ENCODE measurements around the gene NTNG2. TPM values are rescaled to one million over a fixed set of nuclear protein-coding genes. Genes with fewer than 3 reads are reported as not detected.

Gene NTNG2
- polyA plus RNA-seq, 4 donors: 0.21 to 0.67 (median 0.43) TPM

DNA sequence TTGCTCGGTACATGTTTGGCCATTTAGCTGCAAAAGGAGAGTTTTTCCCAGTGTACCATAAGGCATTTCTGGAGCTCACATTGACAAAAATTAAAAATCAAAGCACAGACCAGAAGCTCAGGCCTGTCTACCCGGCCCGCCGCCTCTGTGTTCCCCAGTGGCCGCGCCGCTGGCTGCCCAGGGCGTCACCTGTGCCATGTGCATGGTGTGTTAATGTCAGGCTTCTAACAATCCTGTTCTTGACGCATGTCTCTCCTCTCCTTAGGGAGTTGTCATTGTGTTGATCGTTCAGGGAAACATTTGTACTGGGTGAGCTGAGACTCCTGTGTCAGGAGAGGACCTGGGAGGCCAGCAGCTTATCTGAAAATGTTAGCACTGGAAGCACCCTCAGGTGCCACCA lies 9.6 kb upstream of the NTNG2 start:
- DNase-seq: no peak
- FAIRE-seq: no peak
- Histone ChIP-seq H3K4me1 (ENCODE audit: control insufficient read depth in 3 of 3, insufficient read depth in 2 of 3, low read depth in 1 of 3, low read length in 2 of 3) (no peaks in the 10 kb centered on the region), H3K27ac (ENCODE audit: low read depth in 1 of 3, low read length in 2 of 3) (no peak overlapping the region), H3K27me3 (ENCODE audit: control insufficient read depth in 3 of 3, insufficient read depth in 3 of 3, low read length in 3 of 3) (peaks cover 0 to 52% (median 15%) of the 10 kb centered on the region in 3 donors), H3K4me3 (ENCODE audit: low read depth in 1 of 3, low read length in 3 of 3) (no peak overlapping the region), H3K36me3 (ENCODE audit: control insufficient read depth in 3 of 3, insufficient read depth in 2 of 3, low read depth in 1 of 3, low read length in 3 of 3) (no peaks in the 10 kb centered on the region), H3K9me3 (ENCODE audit: control insufficient read depth in 2 of 2, insufficient read depth in 1 of 2, low read depth in 1 of 2, low read length in 1 of 2) (no peaks in the 10 kb centered on the region)
- WGBS, 3 donors: 85 to 90% (median 90%) methylated on average over 10 of the region's 10 CpGs

DNA sequence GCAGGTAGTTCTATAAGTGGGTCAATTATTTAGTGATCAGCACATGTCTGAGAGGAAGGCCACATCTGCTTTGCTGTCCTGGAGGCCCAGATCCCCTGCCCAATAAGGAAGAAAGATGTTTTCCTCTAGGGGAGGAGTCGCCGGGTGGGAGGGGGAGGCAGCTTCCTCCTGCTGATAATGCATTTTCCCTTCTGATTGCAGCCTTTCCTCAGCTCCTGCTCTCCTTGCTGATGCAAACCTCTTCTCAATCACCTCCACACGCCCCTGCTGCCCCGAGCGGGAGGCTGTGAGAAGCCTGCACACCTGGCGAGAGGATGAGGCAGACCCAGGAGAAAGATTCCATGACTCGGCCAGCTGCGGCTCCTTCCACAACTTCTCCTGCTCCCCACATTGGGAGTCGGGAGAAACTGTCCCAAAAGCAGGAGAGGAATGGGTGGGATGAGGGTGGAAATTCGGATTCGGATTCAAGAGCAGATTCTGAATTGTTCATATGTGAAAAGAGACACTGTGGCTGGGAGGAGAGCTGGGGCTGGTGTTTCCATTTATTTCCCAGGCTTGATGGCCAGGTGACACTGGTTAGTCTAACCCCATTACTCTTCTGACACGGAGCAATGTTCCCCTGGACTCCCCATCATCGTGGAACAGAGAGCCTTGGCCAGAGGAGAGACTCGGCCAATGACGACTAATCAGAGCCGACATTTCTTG lies 6.8 kb upstream of the NTNG2 start:
- Histone ChIP-seq H3K27ac (ENCODE audit: low read depth in 1 of 3, low read length in 2 of 3) (no peak overlapping the region), H3K27me3 (ENCODE audit: control insufficient read depth in 3 of 3, insufficient read depth in 3 of 3, low read length in 3 of 3) (peaks cover 0 to 67% (median 19%) of the 10 kb centered on the region in 3 donors), H3K4me1 (ENCODE audit: control insufficient read depth in 3 of 3, insufficient read depth in 2 of 3, low read depth in 1 of 3, low read length in 2 of 3) (no peaks in the 10 kb centered on the region), H3K36me3 (ENCODE audit: control insufficient read depth in 3 of 3, insufficient read depth in 2 of 3, low read depth in 1 of 3, low read length in 3 of 3) (no peaks in the 10 kb centered on the region), H3K9me3 (ENCODE audit: control insufficient read depth in 2 of 2, insufficient read depth in 1 of 2, low read depth in 1 of 2, low read length in 1 of 2) (no peaks in the 10 kb centered on the region), H3K4me3 (ENCODE audit: low read depth in 1 of 3, low read length in 3 of 3) (no peak overlapping the region)
- no peak for DNase-seq
- no peak for FAIRE-seq
- 40 to 49% (median 45%) methylated on average over 16 of the region's 16 CpGs for WGBS, 3 donors

DNA sequence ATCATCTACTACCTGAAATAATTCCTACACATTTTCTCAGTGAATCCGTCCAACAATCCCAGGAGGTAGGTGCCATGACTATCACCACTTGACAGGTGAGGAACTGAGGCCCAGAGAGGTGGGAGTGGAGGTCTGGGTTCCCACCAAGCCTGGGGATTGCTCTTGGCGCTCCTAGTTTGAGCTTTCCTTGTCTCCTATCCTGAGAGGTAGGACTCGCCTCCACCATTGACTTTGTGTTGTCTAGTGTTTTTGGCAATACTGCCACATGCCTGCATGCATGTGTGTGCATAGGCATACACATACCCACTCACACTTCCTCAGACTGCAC lies 6.3 kb upstream of the NTNG2 start:
- DNase-seq (no peak), FAIRE-seq (no peak)
- Histone ChIP-seq H3K4me3 (ENCODE audit: low read depth in 1 of 3, low read length in 3 of 3) (no peak overlapping the region), H3K9me3 (ENCODE audit: control insufficient read depth in 2 of 2, insufficient read depth in 1 of 2, low read depth in 1 of 2, low read length in 1 of 2) (no peaks in the 10 kb centered on the region), H3K4me1 (ENCODE audit: control insufficient read depth in 3 of 3, insufficient read depth in 2 of 3, low read depth in 1 of 3, low read length in 2 of 3) (no peaks in the 10 kb centered on the region), H3K27me3 (ENCODE audit: control insufficient read depth in 3 of 3, insufficient read depth in 3 of 3, low read length in 3 of 3) (peaks cover 0 to 71% (median 19%) of the 10 kb centered on the region in 3 donors), H3K27ac (ENCODE audit: low read depth in 1 of 3, low read length in 2 of 3) (no peak overlapping the region), H3K36me3 (ENCODE audit: control insufficient read depth in 3 of 3, insufficient read depth in 2 of 3, low read depth in 1 of 3, low read length in 3 of 3) (no peaks in the 10 kb centered on the region)
- 70 to 87% (median 71%) methylated on average over 3 of the region's 3 CpGs for WGBS, 3 donors

DNA sequence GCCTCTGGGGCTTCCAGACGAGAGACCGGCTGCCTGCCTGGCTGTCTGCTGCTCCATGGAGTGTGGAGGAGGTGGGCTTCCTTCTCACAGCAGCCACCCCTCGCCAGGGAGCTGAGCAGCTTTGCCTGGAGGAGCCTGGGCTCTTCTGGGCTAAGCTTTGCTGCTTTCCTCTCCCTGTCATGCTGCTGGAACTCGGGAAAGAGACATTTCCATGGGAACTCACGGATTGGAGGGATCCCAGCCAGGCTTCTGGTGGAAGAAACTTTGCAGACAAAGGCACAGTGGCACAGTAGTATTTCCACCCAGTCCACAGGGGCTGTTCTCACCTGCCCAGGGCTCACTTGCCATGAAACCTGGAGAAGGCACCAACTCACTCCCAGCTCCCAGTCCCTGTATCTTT lies 5.6 kb upstream of the NTNG2 start:
- Histone ChIP-seq H3K27me3 (ENCODE audit: control insufficient read depth in 3 of 3, insufficient read depth in 3 of 3, low read length in 3 of 3) (peaks cover 0 to 74% (median 23%) of the 10 kb centered on the region in 3 donors), H3K36me3 (ENCODE audit: control insufficient read depth in 3 of 3, insufficient read depth in 2 of 3, low read depth in 1 of 3, low read length in 3 of 3) (no peaks in the 10 kb centered on the region), H3K4me3 (ENCODE audit: low read depth in 1 of 3, low read length in 3 of 3) (no peak overlapping the region), H3K27ac (ENCODE audit: low read depth in 1 of 3, low read length in 2 of 3) (no peak overlapping the region), H3K4me1 (ENCODE audit: control insufficient read depth in 3 of 3, insufficient read depth in 2 of 3, low read depth in 1 of 3, low read length in 2 of 3) (no peaks in the 10 kb centered on the region), H3K9me3 (ENCODE audit: control insufficient read depth in 2 of 2, insufficient read depth in 1 of 2, low read depth in 1 of 2, low read length in 1 of 2) (no peaks in the 10 kb centered on the region)
- FAIRE-seq (no peak), DNase-seq (no peak)
- 30 to 38% (median 36%) methylated on average over 4 to 5 of the region's 5 CpGs for WGBS, 3 donors

DNA sequence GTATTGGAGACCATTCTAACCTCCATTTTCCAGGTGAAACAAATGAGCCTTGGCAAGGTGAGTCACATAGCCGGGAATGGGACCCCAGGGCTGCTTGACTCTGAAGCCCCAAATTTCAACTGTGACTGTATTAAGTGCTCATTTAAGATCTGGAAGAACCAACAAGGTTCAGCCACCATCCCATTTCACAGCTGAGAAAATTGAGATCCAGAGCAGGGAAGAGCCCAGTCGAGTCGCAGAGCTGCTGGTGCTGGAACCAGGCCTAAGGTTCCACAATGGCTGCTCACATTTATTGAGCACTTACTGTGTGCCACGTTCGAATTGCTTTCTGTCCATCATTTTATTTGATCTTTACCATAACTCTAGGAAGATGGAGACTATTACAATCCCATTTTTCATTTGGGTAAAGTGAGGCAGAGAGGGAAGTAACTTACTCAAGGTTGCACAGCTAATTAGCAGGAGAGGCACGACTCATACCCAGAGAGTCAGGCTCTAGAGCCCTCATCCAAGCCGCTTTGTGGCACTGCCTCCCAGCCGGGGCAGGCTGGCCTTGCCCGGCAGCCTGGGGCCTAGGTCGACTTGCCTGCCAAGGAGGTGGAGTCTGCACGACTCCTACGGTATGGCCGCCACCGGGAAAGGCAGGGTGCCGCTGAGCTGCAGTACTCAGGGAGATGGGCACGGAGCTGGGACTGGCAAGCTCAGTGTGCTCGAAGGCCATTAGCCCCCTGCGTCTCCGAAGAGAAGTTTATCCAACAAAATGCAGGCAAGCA lies 4.3 kb upstream of the NTNG2 start:
- no peak overlapping the region for H3K27ac ChIP-seq (ENCODE audit: low read depth in 1 of 3, low read length in 2 of 3)
- H3K4me3 ChIP-seq (ENCODE audit: low read depth in 1 of 3, low read length in 3 of 3): no peak overlapping the region
- no peaks in the 10 kb centered on the region for H3K9me3 ChIP-seq (ENCODE audit: control insufficient read depth in 2 of 2, insufficient read depth in 1 of 2, low read depth in 1 of 2, low read length in 1 of 2)
- DNase-seq (peak in 1 of 2 donors; percentile 21), FAIRE-seq (no peak)
- H3K36me3 ChIP-seq (ENCODE audit: control insufficient read depth in 3 of 3, insufficient read depth in 2 of 3, low read depth in 1 of 3, low read length in 3 of 3): no peaks in the 10 kb centered on the region
- peaks cover 0 to under 1% (median 0%) of the 10 kb centered on the region in 3 donors for H3K4me1 ChIP-seq (ENCODE audit: control insufficient read depth in 3 of 3, insufficient read depth in 2 of 3, low read depth in 1 of 3, low read length in 2 of 3)
- peaks cover 0 to 71% (median 26%) of the 10 kb centered on the region in 3 donors for H3K27me3 ChIP-seq (ENCODE audit: control insufficient read depth in 3 of 3, insufficient read depth in 3 of 3, low read length in 3 of 3)
- WGBS, 3 donors: 62 to 71% (median 66%) methylated on average over 19 of the region's 19 CpGs

DNA sequence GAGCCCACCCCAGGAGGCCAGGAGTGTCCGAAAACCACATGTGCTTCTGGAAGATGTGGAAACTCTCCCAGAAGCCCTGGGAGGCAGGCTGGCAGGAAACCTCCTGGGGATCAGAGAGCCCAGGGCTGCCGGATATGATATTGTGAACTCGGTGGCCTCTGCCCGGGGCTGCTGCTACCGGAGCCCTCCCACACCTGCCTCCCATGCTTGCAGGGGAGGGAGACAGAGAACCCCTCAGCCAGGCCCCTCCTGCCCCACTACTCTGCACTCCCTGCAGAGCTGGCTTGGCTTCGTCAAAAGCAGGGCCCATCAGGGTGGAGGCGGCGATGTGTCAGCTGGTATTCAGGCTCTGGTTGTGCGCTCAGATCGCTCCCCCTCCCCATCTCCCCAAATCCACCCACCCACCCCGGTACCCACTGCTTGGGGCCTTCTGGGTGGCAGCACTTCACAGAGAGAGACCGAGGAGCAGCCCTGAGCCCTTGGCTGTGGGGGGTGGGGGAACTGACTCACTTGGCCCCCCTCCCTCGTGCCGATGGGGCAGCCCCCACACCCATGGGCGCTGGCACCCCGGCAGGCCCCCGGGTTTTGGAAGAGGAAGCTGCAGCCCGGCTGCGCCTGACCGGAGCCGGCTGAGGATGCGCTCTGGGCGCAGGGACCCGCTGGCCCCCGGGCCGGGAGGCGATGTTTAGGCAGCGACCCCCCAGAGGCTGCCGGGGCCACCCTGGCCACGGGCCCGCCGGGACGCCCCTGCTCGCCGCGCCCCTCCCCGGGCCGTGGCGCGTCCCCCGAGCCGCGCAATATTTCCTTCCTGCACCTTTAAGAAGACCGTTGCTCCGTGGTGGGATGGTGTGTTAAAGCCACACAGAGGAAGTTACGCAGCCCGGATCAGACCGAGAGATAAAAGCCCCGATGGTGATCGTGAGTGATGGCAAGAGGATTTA lies 786 bp upstream of the NTNG2 start:
- H3K36me3 ChIP-seq (ENCODE audit: control insufficient read depth in 3 of 3, insufficient read depth in 2 of 3, low read depth in 1 of 3, low read length in 3 of 3): no peaks in the 10 kb centered on the region
- FAIRE-seq (no peak), DNase-seq (peak; percentile 24 to 31)
- H3K4me3 ChIP-seq (ENCODE audit: low read depth in 1 of 3, low read length in 3 of 3): peak overlapping the region in 2 of 3 donors; percentile 59 to 74
- no peaks in the 10 kb centered on the region for H3K9me3 ChIP-seq (ENCODE audit: control insufficient read depth in 2 of 2, insufficient read depth in 1 of 2, low read depth in 1 of 2, low read length in 1 of 2)
- WGBS, 3 donors: 3 to 4% (median 4%) methylated on average over 33 to 50 of the region's 50 CpGs
- peaks cover 0 to 6% (median 6%) of the 10 kb centered on the region in 3 donors for H3K4me1 ChIP-seq (ENCODE audit: control insufficient read depth in 3 of 3, insufficient read depth in 2 of 3, low read depth in 1 of 3, low read length in 2 of 3)
- no peak overlapping the region for H3K27ac ChIP-seq (ENCODE audit: low read depth in 1 of 3, low read length in 2 of 3)
- peaks cover 1 to 84% (median 24%) of the 10 kb centered on the region in 3 donors for H3K27me3 ChIP-seq (ENCODE audit: control insufficient read depth in 3 of 3, insufficient read depth in 3 of 3, low read length in 3 of 3)

DNA sequence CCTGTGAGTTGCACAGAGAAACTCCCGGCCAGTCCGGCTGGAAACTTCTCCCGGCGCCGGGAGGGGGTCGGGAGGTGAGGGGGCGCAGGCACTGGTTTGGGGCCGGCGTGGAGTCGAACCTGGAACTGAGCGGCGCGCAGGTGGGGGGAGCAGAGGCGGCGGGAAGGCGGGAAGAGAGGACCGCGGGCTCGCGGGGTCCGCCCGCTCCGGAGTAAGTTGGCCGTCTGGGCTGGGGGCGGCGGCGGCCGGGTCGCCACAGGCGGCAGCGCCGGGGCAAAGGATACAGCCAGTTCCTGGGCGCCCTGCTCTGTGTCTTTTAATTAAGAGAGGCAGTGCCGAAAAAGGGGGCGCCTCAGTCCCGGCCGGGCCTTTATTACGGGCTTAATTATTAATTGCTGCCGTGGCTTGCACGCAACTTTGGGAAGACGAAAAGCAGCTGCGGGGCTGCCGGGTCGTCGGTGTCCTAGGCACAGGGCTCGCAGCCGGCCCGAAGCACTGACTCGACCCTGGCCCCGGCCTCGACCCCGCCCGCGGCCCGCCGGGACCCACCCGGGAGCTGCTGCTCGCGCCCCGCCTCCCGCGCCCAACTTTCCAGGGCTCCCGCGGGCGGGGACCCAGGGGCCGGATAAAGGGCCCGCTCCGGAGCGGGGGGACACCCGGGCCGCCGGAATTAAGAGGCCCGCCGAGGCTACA lies 1.1 kb downstream of the NTNG2 start:
- 1% methylated on average over 55 to 74 of the region's 74 CpGs for WGBS, 3 donors
- H3K27ac ChIP-seq (ENCODE audit: low read depth in 1 of 3, low read length in 2 of 3): no peak overlapping the region
- peak in 1 of 2 donors; percentile 17 for DNase-seq
- FAIRE-seq: no peak
- H3K27me3 ChIP-seq (ENCODE audit: control insufficient read depth in 3 of 3, insufficient read depth in 3 of 3, low read length in 3 of 3): peaks cover 8 to 87% (median 24%) of the 10 kb centered on the region in 3 donors
- H3K9me3 ChIP-seq (ENCODE audit: control insufficient read depth in 2 of 2, insufficient read depth in 1 of 2, low read depth in 1 of 2, low read length in 1 of 2): no peaks in the 10 kb centered on the region
- H3K36me3 ChIP-seq (ENCODE audit: control insufficient read depth in 3 of 3, insufficient read depth in 2 of 3, low read depth in 1 of 3, low read length in 3 of 3): no peaks in the 10 kb centered on the region
- H3K4me1 ChIP-seq (ENCODE audit: control insufficient read depth in 3 of 3, insufficient read depth in 2 of 3, low read depth in 1 of 3, low read length in 2 of 3): peaks cover 0 to 6% (median 6%) of the 10 kb centered on the region in 3 donors
- H3K4me3 ChIP-seq (ENCODE audit: low read depth in 1 of 3, low read length in 3 of 3): peak overlapping the region in 2 of 3 donors; percentile 34 to 74

All from small intestine (tissue), 7 donors.